GM18526 (cell line): ENCODE data around the gene TROAP.

ENCODE experiments used
- POLR2A ChIP-seq: IDR thresholded peaks from 3 replicates; pipeline ENCODE4 v1.6.1; 2011; ENCODE audit not compliant: insufficient read length; ENCODE audit errors: extremely low read depth

The TROAP gene

DNA sequence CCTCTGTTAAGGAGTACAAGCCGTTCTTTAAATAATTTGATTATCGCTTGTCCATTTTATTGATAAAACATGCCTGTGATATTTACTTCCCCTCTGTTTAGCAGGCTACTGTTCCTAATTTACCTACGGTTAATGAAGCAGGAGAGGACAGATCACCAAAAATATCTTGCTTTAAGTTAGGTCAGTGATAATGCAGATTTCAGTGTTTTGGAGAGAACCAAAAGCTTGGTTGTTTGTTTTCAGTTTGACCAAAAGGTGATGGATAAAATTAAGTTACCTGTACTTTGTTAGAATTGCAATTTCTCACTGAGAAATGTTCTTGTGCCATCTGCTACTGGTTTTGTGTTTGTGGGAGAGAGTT lies 45.2 kb downstream of the TROAP start:
- no peak for TF ChIP-seq POLR2A

DNA sequence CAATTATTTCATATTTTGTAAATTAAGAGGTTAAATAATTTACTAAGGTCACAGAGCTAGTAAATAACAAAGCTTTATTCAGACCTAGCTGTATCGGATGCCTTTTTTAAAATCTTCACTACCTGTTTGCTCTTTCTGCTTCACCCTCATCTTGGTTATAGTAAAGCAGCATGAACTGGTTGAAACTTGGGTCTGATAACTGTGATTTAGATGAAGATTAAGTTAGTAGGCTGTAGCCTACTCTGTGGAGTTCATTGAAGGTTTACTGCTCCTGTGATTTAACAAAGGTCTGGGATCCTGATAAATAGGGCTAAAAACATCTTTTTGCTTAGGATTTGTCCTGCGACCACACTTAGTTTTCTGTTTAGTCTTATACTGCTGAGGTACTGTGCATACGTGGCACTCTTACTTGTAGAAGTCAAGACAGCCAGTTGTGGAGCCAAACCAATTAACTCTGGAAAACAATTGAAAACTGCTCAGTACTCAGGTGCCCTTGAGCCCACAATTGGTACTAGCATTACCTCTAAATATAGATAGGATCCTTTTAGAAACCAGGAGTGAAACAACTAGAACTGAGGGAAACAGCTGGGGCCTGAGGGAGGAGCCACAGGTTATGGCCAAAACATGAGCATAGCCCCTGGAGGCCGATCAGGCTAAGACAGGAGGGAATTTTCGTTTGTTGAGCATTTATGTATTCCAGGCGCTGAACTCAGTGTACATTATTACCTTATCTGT lies 46.5 kb downstream of the TROAP start:
- no peak for TF ChIP-seq POLR2A

DNA sequence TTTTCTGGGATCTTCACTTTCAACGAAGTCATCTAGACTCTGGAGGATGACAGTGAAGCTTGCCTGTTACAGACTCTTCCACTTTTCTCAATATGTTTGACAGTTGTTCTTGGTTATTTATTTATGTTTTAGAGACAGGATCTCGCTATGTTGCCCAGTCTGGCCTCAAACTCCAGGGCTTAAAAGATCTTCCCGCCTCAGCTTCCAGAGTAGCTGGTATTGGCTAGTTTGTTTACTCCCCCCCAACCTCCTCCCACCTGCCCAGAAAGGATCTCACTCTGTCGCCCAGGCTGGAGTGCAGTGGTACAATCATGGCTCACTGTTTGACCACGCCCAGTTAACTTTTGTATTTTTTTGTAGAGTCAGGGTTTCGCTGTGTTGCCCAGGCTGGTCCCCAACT lies 47.5 kb downstream of the TROAP start:
- TF ChIP-seq POLR2A: no peak

DNA sequence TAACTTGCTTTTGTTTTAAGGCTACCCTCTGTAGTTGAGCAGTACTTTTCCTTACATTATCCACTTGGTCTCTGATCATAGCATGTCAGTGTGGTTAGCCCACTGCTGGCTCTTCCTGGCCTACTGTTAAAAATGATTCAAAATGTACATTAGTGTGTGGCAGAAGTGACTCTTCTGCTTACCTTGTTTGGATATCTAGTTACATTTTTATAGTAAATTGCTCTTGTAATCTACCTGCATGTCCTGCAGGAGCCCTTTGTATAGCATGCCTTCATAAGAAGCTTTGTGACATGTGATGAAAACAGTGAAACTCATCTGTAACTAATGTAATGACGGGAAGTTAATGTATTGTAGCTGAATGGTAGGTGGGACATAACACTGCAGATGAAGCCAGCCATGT lies 52.4 kb downstream of the TROAP start:
- TF ChIP-seq POLR2A: no peak

DNA sequence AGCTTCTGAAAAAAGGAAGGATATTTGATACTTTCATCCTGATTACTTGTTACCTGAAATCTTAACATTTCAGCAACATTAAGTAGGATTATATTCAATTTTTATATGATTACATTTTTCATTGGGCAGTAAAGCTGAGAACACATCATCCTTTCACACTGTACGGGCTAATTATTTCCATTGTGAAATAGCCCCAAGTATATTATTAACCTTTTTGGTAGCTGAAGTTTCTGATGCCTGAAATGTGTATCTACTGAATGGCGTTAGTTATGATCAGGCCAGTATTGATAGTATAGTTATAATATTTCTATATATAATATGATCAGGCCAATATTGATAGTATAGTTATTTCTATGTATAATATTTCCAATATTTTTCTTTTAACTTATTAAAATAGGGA lies 54.3 kb downstream of the TROAP start:
- TF ChIP-seq POLR2A: no peak
